BJ (cell line): ENCODE data around the gene SYK. TPM values are rescaled to one million over a fixed set of nuclear protein-coding genes. Genes with fewer than 3 reads are reported as not detected.

Source experiments
- CTCF ChIA-PET: fragments of 350-600 bp; formaldehyde crosslinking; extraction: SDS; loops from one replicate; lab custom pipeline; 2021; ENCODE audit warnings: antibody characterized with exemption, inconsistent platforms; lab: Yijun Ruan, JAX
- POLR2A ChIA-PET: fragments of 300-600 bp; sonication (Branson Sonifier 250); formaldehyde crosslinking; extraction: SDS; loops from one replicate; lab custom pipeline; 2021; ENCODE audit warnings: antibody characterized with exemption; lab: Charles Lee
- DNase-seq: peaks from one replicate; pipeline ENCODE4 v3.0.0-alpha.2; 2011; ENCODE audit warnings: low read depth
- H3K27me3 ChIP-seq: 2 replicates; pipeline ENCODE4 v1.6.0; 2011; ENCODE audit warnings: low read length; ENCODE audit not compliant: control insufficient read depth, insufficient read depth
- H3K36me3 ChIP-seq: 2 replicates; pipeline ENCODE4 v1.5.1; 2011; ENCODE audit warnings: low read length; ENCODE audit not compliant: control insufficient read depth, insufficient read depth
- H3K4me3 ChIP-seq: 2 replicates; pipeline ENCODE4 v1.5.1; 2011; ENCODE audit warnings: low read depth, mild to moderate bottlenecking, control low read depth, low read length
- CTCF ChIP-seq: IDR thresholded peaks from 2 replicates; pipeline ENCODE4 v1.5.1; 2011; ENCODE audit warnings: low read depth, mild to moderate bottlenecking, control low read depth, inconsistent platforms, low read length, moderate library complexity; ENCODE audit not compliant: insufficient read depth
- polyA plus RNA-seq: library from polyadenylated mRNA; depleted of rRNA; stranded (reverse); fragments of >200 nt; gene quantifications from 2 replicates; pipeline ENCODE4 v1.2.3, GENCODE V29; 2011; rRNA removed

The SYK gene
- polyA plus RNA-seq, 1 experiment: not detected

GRCh38 chr9:90942555-90942954 is 140.9 kb downstream of the SYK start:
- CTCF ChIA-PET: interaction anchor here (0.9 to 1.4 kb wide), 3 partner anchors 8 to 484 kb away, joined by 3 read pairs; no protein-coding TSS in a partner anchor
- no peak for TF ChIP-seq CTCF
- Histone ChIP-seq H3K4me3 (no peak overlapping the region), H3K36me3 (no peaks in the 10 kb centered on the region), H3K27me3 (peaks cover 4% of the 10 kb centered on the region)
- POLR2A ChIA-PET: no interaction called here
- no peak for DNase-seq

GRCh38 chr9:90943341-90943740 is 141.7 kb downstream of the SYK start:
- ChIA-PET POLR2A (no interaction called here), CTCF (interaction anchor here (1.4 kb wide), 1 partner anchor 483 kb away, joined by 3 read pairs; no protein-coding TSS in a partner anchor)
- no peak for DNase-seq
- no peaks in the 10 kb centered on the region for H3K36me3 ChIP-seq
- no peak overlapping the region for H3K4me3 ChIP-seq
- TF ChIP-seq CTCF: no peak
- H3K27me3 ChIP-seq: peaks cover 4% of the 10 kb centered on the region

GRCh38 chr9:90945336-90945735 is 143.7 kb downstream of the SYK start:
- ChIA-PET CTCF (interaction anchor here (0.7 to 1.3 kb wide), 3 partner anchors 16 to 26 kb away, joined by 3 read pairs; no protein-coding TSS in a partner anchor), POLR2A (no interaction called here)
- Histone ChIP-seq H3K4me3 (no peak overlapping the region), H3K27me3 (peaks cover 4% of the 10 kb centered on the region), H3K36me3 (no peaks in the 10 kb centered on the region)
- TF ChIP-seq CTCF: no peak
- no peak for DNase-seq

GRCh38 chr9:90946982-90947381 is 145.4 kb downstream of the SYK start:
- Histone ChIP-seq H3K27me3 (peaks cover 4% of the 10 kb centered on the region), H3K4me3 (no peak overlapping the region), H3K36me3 (no peaks in the 10 kb centered on the region)
- TF ChIP-seq CTCF: no peak
- DNase-seq: no peak
- CTCF ChIA-PET: interaction anchor here (0.6 kb wide), 1 partner anchor 788 kb away, joined by 3 read pairs; no protein-coding TSS in a partner anchor
- POLR2A ChIA-PET: no interaction called here

Other genes starting within 250 kb of the SYK start
- not detected in 2 replicates for gene DIRAS2, start 159.0 kb upstream of the SYK start, polyA plus RNA-seq